Loucy (cell line): ENCODE data around the gene NSD2.

Experiments used
- H2AFZ ChIP-seq: fragments of 200-600 bp; sonication (generic); 2 replicates; pipeline ENCODE4 v1.6.0; 2016; ENCODE audit warnings: antibody characterized with exemption, mild to moderate bottlenecking, low read length, moderate library complexity
- H3F3A ChIP-seq: fragments of 200-600 bp; 2 replicates; pipeline ENCODE4 v1.6.0; 2016; ENCODE audit warnings: antibody characterized with exemption, low read depth, mild to moderate bottlenecking
- H3K27me3 ChIP-seq: fragments of 200-600 bp; sonication (generic); 2 replicates; pipeline ENCODE4 v1.6.1; 2014; ENCODE audit warnings: low read length, mild to moderate bottlenecking; ENCODE audit not compliant: insufficient read depth, poor library complexity, severe bottlenecking
- H3K36me3 ChIP-seq: fragments of 200-600 bp; sonication (generic); 2 replicates; pipeline ENCODE4 v1.6.1; 2016; ENCODE audit warnings: low read length; ENCODE audit not compliant: insufficient read depth
- H3K4me1 ChIP-seq: fragments of 200-600 bp; sonication (generic); 2 replicates; pipeline ENCODE4 v1.5.1; 2014; ENCODE audit warnings: low read length, mild to moderate bottlenecking; ENCODE audit not compliant: insufficient read depth, poor library complexity, severe bottlenecking
- H3K4me2 ChIP-seq: fragments of 200-600 bp; sonication (generic); 2 replicates; pipeline ENCODE4 v1.6.0; 2014; ENCODE audit warnings: antibody characterized with exemption, low read length, low read depth, mild to moderate bottlenecking; ENCODE audit not compliant: poor library complexity, severe bottlenecking
- H3K4me3 ChIP-seq: fragments of 200-600 bp; sonication (generic); 2 replicates; pipeline ENCODE4 v1.5.1; 2014; ENCODE audit warnings: low read length, mild to moderate bottlenecking, mixed read lengths; ENCODE audit not compliant: poor library complexity, severe bottlenecking
- H3K79me2 ChIP-seq: fragments of 200-600 bp; sonication (generic); 2 replicates; pipeline ENCODE4 v1.6.1; 2014; ENCODE audit warnings: low read length; ENCODE audit not compliant: insufficient read depth
- H3K9ac ChIP-seq: fragments of 200-600 bp; sonication (generic); 2 replicates; pipeline ENCODE4 v1.6.0; 2014; ENCODE audit warnings: mild to moderate bottlenecking, low read depth, low read length, moderate library complexity; ENCODE audit not compliant: poor library complexity, severe bottlenecking
- H3K9me2 ChIP-seq: fragments of 200-600 bp; sonication (generic); replicated peaks from 2 replicates; pipeline ENCODE4 v1.6.1; 2016; ENCODE audit warnings: low read depth, low read length, mixed read lengths
- H3K9me3 ChIP-seq: fragments of 200-600 bp; sonication (generic); 2 replicates; pipeline ENCODE4 v1.6.1; 2014; ENCODE audit warnings: mild to moderate bottlenecking, antibody characterized with exemption, low read length, low read depth; ENCODE audit not compliant: insufficient read depth
- H4K20me1 ChIP-seq: fragments of 200-600 bp; sonication (generic); 2 replicates; pipeline ENCODE4 v1.6.0; 2014; ENCODE audit warnings: antibody characterized with exemption, low read length, mild to moderate bottlenecking; ENCODE audit not compliant: insufficient read depth, poor library complexity, severe bottlenecking
- EZH2phosphoT487 ChIP-seq: fragments of 200-600 bp; IDR thresholded peaks from 2 replicates; pipeline ENCODE4 v1.6.1; 2018; ENCODE audit warnings: antibody characterized with exemption, mild to moderate bottlenecking, moderate library complexity, borderline replicate concordance
- TF ChIP-seq, protein P1 (sequence below): fragments of 200-600 bp; sonication (generic); conservative IDR thresholded peaks from 2 replicates; pipeline ENCODE4 v1.5.1; 2014; ENCODE audit warnings: mild to moderate bottlenecking, antibody characterized with exemption, low read length

NSD2 gene

DNA sequence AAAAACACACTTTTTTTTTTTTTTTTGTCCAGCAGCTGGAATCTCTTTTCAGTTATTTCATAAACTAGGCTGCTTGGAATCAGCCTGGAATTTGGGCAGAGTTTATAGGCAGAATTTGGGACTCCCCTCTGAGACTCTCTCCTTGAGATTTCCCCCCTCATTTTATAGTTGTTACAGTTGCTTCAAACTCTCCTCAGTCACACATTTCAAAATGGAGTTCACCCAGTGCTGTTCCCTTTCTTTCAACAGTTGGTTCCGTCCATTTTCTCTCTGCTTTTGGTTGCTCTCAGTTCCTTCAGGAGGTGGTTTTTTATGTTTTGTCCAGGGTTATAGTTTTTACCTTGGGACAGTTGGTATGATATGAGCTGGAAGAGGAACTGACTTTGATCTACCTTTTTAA lies 27.5 kb downstream of the NSD2 start:
- TF ChIP-seq, protein P1, sequence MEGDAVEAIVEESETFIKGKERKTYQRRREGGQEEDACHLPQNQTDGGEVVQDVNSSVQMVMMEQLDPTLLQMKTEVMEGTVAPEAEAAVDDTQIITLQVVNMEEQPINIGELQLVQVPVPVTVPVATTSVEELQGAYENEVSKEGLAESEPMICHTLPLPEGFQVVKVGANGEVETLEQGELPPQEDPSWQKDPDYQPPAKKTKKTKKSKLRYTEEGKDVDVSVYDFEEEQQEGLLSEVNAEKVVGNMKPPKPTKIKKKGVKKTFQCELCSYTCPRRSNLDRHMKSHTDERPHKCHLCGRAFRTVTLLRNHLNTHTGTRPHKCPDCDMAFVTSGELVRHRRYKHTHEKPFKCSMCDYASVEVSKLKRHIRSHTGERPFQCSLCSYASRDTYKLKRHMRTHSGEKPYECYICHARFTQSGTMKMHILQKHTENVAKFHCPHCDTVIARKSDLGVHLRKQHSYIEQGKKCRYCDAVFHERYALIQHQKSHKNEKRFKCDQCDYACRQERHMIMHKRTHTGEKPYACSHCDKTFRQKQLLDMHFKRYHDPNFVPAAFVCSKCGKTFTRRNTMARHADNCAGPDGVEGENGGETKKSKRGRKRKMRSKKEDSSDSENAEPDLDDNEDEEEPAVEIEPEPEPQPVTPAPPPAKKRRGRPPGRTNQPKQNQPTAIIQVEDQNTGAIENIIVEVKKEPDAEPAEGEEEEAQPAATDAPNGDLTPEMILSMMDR, result no peak
- TF ChIP-seq EZH2phosphoT487, result no peak
- Histone ChIP-seq H3F3A (peaks cover 4% of the 10 kb centered on the region; the same call in 1 of the 2 replicates), H2AFZ (no peak overlapping the region), H3K4me2 (no peak overlapping the region), H3K79me2 (peaks cover 96% of the 10 kb centered on the region), H3K27me3 (no peaks in the 10 kb centered on the region), H3K36me3 (peaks cover 59% of the 10 kb centered on the region), H4K20me1 (peaks cover 81% of the 10 kb centered on the region), H3K9ac (no peak overlapping the region), H3K4me1 (no peaks in the 10 kb centered on the region), H3K9me3 (no peaks in the 10 kb centered on the region), H3K9me2 (no peaks in the 10 kb centered on the region), H3K4me3 (no peak overlapping the region)

DNA sequence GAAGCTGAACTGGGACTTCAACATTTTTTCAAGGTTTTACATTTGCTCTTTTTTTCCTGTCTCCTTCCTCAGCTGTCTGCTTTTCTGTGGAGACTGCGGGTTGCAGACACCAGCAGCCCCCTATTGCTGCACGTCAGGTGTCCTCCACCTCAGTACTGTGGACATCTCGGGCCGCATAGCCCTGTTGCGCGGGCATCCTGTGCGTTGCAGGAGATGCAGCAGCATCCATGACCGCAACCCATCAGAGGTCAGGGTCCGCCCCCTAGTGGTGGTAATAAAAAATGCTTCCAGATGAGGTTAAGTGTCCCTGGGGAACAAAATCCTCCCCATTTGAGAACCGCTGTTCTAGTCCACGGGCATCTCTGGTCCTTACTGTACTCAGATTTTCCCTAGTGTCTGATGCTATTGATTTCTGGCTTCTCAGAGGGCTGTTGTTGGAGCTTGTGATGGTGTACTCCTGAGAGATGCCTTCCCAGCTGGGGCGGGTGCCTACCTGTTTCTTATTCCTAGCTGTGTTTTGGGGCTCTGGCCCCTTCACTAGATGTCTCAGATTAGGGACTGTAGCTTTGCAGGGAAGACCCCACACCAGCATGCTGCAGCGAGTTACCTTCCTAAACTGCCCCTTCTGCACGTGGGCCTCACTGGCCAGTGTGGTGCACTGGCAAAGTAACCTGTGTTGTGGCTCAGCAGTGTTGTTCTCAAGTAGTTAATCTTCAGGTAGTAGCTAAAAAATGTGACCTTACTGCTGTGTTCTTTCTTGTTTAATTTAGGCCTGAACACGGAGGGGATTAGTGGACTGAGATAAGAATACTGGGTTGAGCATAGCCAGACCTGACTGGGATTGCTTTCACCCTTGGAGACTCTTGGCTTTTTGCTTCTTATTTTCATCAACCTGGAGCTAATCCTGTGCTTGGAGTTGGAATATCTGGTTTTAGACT lies 28.2 kb downstream of the NSD2 start:
- TF ChIP-seq, protein P1, result peak; percentile 86
- TF ChIP-seq EZH2phosphoT487, result no peak
- Histone ChIP-seq H4K20me1 (peaks cover 80% of the 10 kb centered on the region), H3K4me3 (no peak overlapping the region), H3K9ac (no peak overlapping the region), H3F3A (peaks cover 4% of the 10 kb centered on the region; the same call in 1 of the 2 replicates), H3K9me2 (no peaks in the 10 kb centered on the region), H3K36me3 (peaks cover 62% of the 10 kb centered on the region), H3K9me3 (no peaks in the 10 kb centered on the region), H3K4me2 (no peak overlapping the region), H3K4me1 (no peaks in the 10 kb centered on the region), H3K27me3 (no peaks in the 10 kb centered on the region), H3K79me2 (peaks cover 96% of the 10 kb centered on the region), H2AFZ (no peak overlapping the region)

DNA sequence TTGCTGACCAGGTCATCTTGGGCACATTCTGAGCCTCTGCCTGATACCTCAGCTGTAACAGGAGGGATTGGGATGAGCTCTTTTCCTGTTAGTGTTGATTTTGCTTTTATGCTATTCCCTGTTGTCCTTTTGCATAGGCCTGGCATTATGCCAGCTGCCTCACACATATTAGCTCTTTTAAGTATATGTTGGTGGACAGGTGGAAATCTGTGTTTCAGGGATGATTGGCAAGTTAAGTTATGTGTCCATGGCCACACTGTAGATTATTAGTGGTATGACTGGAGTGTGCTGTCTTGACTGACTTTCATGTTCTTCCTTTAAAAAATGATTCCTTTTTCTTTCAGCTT lies 28.9 kb downstream of the NSD2 start:
- H3F3A ChIP-seq, result peaks cover 4% of the 10 kb centered on the region; the same call in 1 of the 2 replicates
- no peak overlapping the region for H3K4me2 ChIP-seq
- no peaks in the 10 kb centered on the region for H3K27me3 ChIP-seq
- H3K4me3 ChIP-seq, result no peak overlapping the region
- H3K9me3 ChIP-seq, result no peaks in the 10 kb centered on the region
- TF ChIP-seq, protein P1, result no peak
- no peak for TF ChIP-seq EZH2phosphoT487
- H3K79me2 ChIP-seq, result peaks cover 96% of the 10 kb centered on the region
- peaks cover 80% of the 10 kb centered on the region for H4K20me1 ChIP-seq
- H3K36me3 ChIP-seq, result peaks cover 62% of the 10 kb centered on the region
- no peak overlapping the region for H3K9ac ChIP-seq
- H3K9me2 ChIP-seq, result no peaks in the 10 kb centered on the region
- no peak overlapping the region for H2AFZ ChIP-seq
- H3K4me1 ChIP-seq, result no peaks in the 10 kb centered on the region
